ENCODE data around the gene KIAA0753. TPM values are rescaled to one million over a fixed set of nuclear protein-coding genes. Genes with fewer than 3 reads are reported as not detected.

The KIAA0753 gene
- total and polyA plus RNA-seq, 10 of the 15 experiments (the other 5 are each of a cell fraction or from before 2014, with no cell fraction given), result 2.2 to 15.2 (median 7.7) TPM

GRCh38 chr17:6660805-6661463 is 20.4 kb upstream of the KIAA0753 start (continued):
- no peak; the same call in 1 of the 2 replicates for TF ChIP-seq BMI1 (IDR thresholded peaks at IDR 0.05; ENCODE audit: borderline replicate concordance)
- no peak for TF ChIP-seq BACH1 (IDR thresholded peaks at IDR 0.05; ENCODE audit: borderline replicate concordance)
- TF ChIP-seq ATF7 (IDR thresholded peaks at IDR 0.05; ENCODE audit: low read depth), result peak; percentile 66
- no peak for TF ChIP-seq JUND (IDR thresholded peaks at IDR 0.05; ENCODE audit: low read depth, low read length)
- TF ChIP-seq YBX1 (IDR thresholded peaks at IDR 0.05), result no peak
- TF ChIP-seq RAD21 (IDR thresholded peaks at IDR 0.05; ENCODE audit: insufficient read depth, low read depth, low read length), result no peak
- no peak for TF ChIP-seq CHD2 (IDR thresholded peaks at IDR 0.05; ENCODE audit: borderline replicate concordance, low read depth, low read length)
- TF ChIP-seq SIN3A (IDR thresholded peaks at IDR 0.05; ENCODE audit: low read depth, low read length), result no peak
- TF ChIP-seq, protein P1, sequence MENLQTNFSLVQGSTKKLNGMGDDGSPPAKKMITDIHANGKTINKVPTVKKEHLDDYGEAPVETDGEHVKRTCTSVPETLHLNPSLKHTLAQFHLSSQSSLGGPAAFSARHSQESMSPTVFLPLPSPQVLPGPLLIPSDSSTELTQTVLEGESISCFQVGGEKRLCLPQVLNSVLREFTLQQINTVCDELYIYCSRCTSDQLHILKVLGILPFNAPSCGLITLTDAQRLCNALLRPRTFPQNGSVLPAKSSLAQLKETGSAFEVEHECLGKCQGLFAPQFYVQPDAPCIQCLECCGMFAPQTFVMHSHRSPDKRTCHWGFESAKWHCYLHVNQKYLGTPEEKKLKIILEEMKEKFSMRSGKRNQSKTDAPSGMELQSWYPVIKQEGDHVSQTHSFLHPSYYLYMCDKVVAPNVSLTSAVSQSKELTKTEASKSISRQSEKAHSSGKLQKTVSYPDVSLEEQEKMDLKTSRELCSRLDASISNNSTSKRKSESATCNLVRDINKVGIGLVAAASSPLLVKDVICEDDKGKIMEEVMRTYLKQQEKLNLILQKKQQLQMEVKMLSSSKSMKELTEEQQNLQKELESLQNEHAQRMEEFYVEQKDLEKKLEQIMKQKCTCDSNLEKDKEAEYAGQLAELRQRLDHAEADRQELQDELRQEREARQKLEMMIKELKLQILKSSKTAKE (IDR thresholded peaks at IDR 0.05; ENCODE audit: low read depth, poor library complexity, severe bottlenecking), result no peak
- TF ChIP-seq KAT2A (conservative IDR thresholded peaks at IDR 0.05; ENCODE audit: control insufficient read depth, low read depth, low read length), result no peak
- no peak for TF ChIP-seq CEBPB (IDR thresholded peaks at IDR 0.05; ENCODE audit: borderline replicate concordance in 1 of 2, low read depth in 2 of 2, low read length in 2 of 2)
- TF ChIP-seq, protein P2, sequence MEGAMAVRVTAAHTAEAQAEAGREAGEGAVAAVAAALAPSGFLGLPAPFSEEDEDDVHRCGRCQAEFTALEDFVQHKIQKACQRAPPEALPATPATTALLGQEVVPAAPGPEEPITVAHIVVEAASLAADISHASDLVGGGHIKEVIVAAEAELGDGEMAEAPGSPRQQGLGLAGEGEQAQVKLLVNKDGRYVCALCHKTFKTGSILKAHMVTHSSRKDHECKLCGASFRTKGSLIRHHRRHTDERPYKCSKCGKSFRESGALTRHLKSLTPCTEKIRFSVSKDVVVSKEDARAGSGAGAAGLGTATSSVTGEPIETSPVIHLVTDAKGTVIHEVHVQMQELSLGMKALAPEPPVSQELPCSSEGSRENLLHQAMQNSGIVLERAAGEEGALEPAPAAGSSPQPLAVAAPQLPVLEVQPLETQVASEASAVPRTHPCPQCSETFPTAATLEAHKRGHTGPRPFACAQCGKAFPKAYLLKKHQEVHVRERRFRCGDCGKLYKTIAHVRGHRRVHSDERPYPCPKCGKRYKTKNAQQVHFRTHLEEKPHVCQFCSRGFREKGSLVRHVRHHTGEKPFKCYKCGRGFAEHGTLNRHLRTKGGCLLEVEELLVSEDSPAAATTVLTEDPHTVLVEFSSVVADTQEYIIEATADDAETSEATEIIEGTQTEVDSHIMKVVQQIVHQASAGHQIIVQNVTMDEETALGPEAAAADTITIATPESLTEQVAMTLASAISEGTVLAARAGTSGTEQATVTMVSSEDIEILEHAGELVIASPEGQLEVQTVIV (IDR thresholded peaks at IDR 0.05; ENCODE audit: borderline replicate concordance, partially characterized antibody), result no peak
- no peak for TF ChIP-seq PML (IDR thresholded peaks at IDR 0.05; ENCODE audit: low read length)
- no peak for TF ChIP-seq TCF3 (IDR thresholded peaks at IDR 0.05; ENCODE audit: borderline replicate concordance, insufficient read depth, low read depth, low read length)
- TF ChIP-seq BCL3 (IDR thresholded peaks at IDR 0.05; ENCODE audit: borderline replicate concordance, insufficient read depth, low read depth, low read length, poor library complexity, severe bottlenecking), result peak; percentile 21
- TF ChIP-seq MXI1 (IDR thresholded peaks at IDR 0.05; ENCODE audit: low read depth, low read length), result no peak
- peak; percentile 43; the same call in 1 of the 2 replicates for TF ChIP-seq CBFB (IDR thresholded peaks at IDR 0.05; ENCODE audit: low read depth)
- TF ChIP-seq CBX3 (IDR thresholded peaks at IDR 0.05; ENCODE audit: borderline replicate concordance, low read depth), result no peak
- TF ChIP-seq EGR1 (IDR thresholded peaks at IDR 0.05; ENCODE audit: borderline replicate concordance in 1 of 2, low read depth in 2 of 2, low read length in 2 of 2), result no peak
- no peak for TF ChIP-seq FOXK2 (IDR thresholded peaks at IDR 0.05)
- no peak for TF ChIP-seq FOS (IDR thresholded peaks at IDR 0.05; ENCODE audit: borderline replicate concordance, extremely low read depth, insufficient read length)
- TF ChIP-seq HDAC2 (IDR thresholded peaks at IDR 0.05), result no peak
- TF ChIP-seq POLR2A (IDR thresholded peaks at IDR 0.05; ENCODE audit: low read depth, low read length), result no peak
- TF ChIP-seq RELA (IDR thresholded peaks at IDR 0.05; ENCODE audit: borderline replicate concordance, partially characterized antibody), result no peak
- TF ChIP-seq TARDBP (IDR thresholded peaks at IDR 0.05; ENCODE audit: borderline replicate concordance), result no peak
- 0 out of 2 replicates have a peak, but pooled peaks have one; percentile 53 for TF ChIP-seq NBN (IDR thresholded peaks at IDR 0.05)
- no peak for TF ChIP-seq GATAD2B (conservative IDR thresholded peaks at IDR 0.05; ENCODE audit: low read depth)
